HG02943 (cell line): ENCODE results near the gene FAM131C.

ENCODE experiments used
- ATAC-seq: cut with Tn5 transposase; IDR thresholded peaks from one replicate; pipeline ENCODE4 v1.9.1; 2021; ENCODE audit warnings: mild to moderate bottlenecking, low read depth, moderate library complexity; ENCODE audit not compliant: unreplicated experiment

Gene FAM131C

DNA sequence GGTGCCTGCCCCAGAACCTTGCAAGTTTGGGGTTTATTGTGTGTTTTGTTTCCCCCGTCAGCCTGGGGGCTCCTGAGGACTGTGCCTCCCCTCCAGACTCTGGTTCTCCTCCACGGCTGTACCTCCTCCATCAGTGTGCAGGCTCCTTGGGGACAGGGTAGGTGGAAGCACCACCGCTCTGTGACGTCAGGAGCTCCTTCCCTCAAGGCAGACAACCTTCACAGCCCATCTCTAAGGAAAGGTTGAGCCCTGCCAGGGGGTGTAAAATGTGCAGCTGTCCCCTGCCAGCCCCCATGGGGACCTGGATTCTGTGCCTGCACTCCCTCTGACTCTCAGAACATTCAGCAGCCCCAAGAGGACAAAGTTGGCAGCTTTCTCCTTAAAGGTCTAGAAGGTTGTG lies 55.1 kb downstream of the FAM131C start:
- ATAC-seq, result no peak

GRCh38 chr1:16017461-16018303 lies 55.8 kb downstream of the FAM131C start, which contains the start of gene HSPB7:
TSS of gene HSPB7 (minus strand) at chr1:16018043. CDS start at chr1:16017963, 80 bp downstream.
- no peak for ATAC-seq

DNA sequence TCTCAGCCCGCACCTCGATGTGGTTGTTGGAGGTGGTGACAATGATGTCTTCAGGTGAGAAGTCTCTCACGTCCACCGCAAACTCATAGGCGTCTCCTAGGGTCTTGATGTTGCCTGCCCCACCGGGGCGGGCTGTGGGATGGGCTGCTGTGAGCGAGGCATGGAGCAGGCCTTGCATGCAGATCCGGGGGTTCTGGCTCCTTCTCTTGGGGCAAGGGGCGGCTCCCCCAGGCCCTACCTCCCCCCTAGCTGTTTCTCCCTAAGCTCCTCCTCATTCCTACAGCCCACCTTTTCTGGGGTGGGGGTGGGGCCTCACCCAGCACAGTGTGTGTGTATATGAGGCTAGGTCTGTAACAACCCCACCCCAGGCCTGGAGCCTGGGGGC lies 56.4 kb downstream of the FAM131C start:
- no peak for ATAC-seq

- no peak for ATAC-seq
Observed at GRCh38 chr1:16015960-16016901, 57.2 kb downstream of the FAM131C start.

GRCh38 chr1:16015491-16015890 lies 58.0 kb downstream of the FAM131C start:
- no peak for ATAC-seq

- ATAC-seq, result no peak
Observed at GRCh38 chr1:16014509-16015482, 58.7 kb downstream of the FAM131C start.

DNA sequence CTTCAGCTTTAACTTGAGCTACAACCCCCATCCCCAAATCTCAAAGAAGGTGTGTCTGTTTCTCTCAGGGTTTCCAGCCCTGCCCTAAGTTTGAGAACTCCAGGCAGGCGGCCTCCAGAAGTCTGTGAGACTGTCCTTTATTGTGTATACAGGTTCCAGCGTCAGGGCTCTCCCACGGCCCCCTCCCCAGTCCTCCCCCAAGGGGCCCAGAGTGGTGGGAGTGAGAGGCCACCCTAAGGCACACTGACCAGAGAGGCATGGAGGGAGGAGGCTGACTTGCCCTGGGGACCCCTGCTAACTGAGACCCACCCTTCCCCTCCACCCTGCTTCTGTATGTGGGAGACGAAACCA lies 59.6 kb downstream of the FAM131C start:
- no peak for ATAC-seq

- no peak for ATAC-seq
Observed at GRCh38 chr1:16013220-16013907, 60.1 kb downstream of the FAM131C start.

- ATAC-seq, result no peak
Observed at GRCh38 chr1:16012590-16013219, 60.7 kb downstream of the FAM131C start.

DNA sequence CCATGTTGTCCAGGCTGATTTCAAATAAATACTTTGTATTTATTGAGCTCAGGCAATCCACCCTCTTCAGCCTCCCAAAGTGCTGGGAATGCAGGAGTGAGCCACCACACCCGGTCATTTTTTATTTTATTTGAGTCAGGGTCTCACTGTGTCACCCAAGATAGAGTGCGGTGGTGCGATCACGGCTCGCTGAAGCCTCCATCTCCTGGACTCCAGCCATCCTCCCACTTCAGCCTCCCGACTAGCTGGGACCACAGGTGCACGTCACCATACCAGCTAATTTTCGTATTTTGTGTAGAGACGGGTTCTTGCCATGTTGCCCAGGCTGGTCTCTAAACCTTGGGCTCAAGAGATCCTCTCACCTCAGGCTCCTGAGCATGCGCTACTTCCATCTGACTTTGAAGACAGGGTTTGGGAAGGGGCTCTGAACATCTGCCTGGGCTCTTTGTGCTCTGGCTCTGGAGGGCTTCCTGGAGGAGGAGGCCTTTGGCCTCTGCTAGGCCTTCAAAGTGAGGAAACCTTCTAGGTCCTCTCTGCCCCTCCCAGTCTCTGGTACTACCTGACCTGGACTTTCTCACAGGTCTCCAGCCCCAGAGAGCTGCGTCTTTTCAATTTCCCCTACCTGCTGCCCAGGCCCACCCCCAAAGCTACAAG lies 61.4 kb downstream of the FAM131C start:
- ATAC-seq, result no peak

GRCh38 chr1:16010837-16011236 lies 62.6 kb downstream of the FAM131C start:
- no peak for ATAC-seq

DNA sequence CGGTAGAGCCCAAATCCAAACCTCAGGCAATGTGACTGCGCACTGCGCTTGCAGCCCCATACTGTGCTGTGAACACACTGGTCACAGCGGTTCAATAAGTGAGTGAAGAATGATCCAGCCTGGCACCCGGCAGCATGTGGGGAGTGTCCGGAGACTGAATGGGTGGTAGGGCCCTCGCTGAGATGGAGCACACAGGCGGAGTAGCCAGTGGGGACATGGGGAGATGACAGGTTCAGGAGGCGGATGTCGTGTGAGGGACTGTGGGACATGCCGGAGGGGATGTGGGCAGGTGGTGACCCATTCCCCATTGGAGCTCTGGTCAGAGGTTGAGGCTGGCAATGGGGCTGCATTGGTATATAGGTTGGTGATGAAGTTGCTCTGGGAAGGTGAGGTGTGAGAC lies 63.8 kb downstream of the FAM131C start:
- ATAC-seq, result no peak

GRCh38 chr1:16009030-16009460 lies 64.4 kb downstream of the FAM131C start:
- ATAC-seq, result no peak
